Inflammatory macrophage treated with lipopolysaccharide for 4 hours (primary cell): Measurements from ENCODE around the gene ATP5ME.
"Not testable (repeated sequence)": the region's sequence is repeated elsewhere in the genome, so short reads cannot be mapped to it uniquely, and the experiment has no call there.

ENCODE experiments used
- DNase-seq: peaks from one replicate; pipeline ENCODE4 v3.0.0-alpha.2; 2020

Gene ATP5ME, protein sequence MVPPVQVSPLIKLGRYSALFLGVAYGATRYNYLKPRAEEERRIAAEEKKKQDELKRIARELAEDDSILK

DNA sequence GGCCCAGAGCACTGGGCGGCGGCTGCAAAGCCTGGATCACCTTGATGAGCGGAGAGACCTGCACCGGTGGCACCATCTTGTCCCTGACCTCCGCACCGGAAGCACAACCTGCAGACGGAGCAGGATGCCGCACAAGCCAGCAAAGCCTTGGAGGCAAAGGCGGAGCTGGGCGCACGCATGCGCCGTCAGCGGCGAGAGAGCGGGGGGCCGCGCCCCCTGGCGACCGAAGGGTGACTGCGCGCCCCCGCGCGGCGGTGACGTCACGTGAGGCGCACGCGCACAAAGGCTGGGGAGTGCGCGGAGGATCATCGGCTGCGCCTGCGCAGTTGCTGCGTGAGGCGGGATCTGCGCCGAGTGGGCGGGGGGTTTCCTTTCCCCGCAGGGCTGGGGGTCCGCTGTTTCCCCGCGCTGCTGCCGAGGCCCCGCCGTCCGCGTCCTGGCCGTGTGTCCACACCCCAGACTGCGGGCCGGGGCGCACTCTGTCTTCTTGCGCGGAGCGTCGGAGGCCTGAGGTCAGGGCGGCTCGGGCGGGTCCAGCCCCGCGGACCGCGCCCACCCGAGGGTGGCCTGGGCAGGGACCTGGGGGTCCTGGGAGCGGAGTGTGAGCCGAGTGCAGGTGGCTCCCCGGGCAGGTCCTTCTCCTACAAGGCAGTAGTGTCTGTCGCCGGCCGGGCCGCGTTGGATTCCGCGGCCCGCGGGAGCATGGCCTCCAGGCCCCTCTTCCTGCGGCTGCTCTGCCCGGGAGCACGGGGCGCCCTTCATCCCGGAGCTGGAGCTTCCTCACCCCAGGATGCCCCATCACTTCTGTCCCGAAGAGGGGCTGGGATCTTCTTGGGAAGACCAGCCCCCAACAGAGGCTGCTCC is at the start of gene ATP5ME, which contains the start of gene MYL5:
Gene ATP5ME (minus strand): TSS at position 105 of the 864 bp plus-strand sequence. CDS start 29 bp downstream, at position 76.
Gene MYL5 (plus strand): TSS at position 371 of the 864 bp plus-strand sequence. CDS start 3,485 bp downstream, outside the sequence.
- peak; percentile 95 for DNase-seq

- DNase-seq: no peak
Measured at GRCh38 chr4:722851-723360, 48.8 kb upstream of the ATP5ME start.

GRCh38 chr4:722169-722725 is 48.2 kb upstream of the ATP5ME start:
- peak; percentile 11 for DNase-seq

- no peak for DNase-seq
Measured at GRCh38 chr4:721261-722168, 47.4 kb upstream of the ATP5ME start.

GRCh38 chr4:720111-720860 is 46.2 kb upstream of the ATP5ME start:
- no peak for DNase-seq

GRCh38 chr4:718460-718859 is 44.4 kb upstream of the ATP5ME start:
- no peak for DNase-seq

GRCh38 chr4:717601-718320 is 43.7 kb upstream of the ATP5ME start:
- DNase-seq: no peak

- DNase-seq: no peak
Measured at GRCh38 chr4:714087-714486, 40.0 kb upstream of the ATP5ME start.

DNA sequence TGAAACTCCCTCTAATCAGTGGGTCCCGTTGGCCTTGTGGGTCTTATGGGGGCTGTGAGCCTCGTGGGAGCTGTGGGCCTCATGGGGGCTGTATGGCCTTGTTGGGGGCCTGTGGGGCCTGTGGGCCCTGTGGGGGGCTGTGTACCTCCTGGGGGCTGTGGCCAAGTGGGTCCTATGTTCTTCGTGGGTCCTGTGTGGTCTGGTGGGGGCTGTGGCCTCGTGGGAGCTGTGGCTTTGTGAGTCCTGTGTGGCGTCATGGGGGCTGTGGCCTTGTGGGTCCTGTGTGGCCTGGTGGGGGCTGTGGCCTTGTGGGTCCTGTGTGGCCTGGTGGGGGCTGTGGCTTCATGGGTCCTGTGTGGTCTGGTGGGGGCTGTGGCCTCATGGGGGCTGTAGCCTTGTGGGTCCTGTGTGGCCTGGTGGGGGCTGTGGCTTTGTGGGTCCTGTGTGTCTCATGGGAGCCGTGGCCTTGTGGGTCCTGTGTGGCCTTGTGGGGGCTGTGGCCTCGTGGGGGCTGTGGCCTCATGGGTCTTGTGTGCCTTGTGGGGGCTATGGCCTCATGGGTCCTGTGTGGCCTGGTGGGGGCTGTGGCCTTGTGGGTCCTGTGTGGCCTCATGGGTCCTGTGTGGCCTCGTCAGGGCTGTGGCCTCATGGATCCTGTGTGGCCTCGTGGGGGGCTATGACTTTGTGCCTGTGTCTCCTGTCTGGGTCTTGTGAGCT is 39.0 kb upstream of the ATP5ME start:
- no peak for DNase-seq

DNA sequence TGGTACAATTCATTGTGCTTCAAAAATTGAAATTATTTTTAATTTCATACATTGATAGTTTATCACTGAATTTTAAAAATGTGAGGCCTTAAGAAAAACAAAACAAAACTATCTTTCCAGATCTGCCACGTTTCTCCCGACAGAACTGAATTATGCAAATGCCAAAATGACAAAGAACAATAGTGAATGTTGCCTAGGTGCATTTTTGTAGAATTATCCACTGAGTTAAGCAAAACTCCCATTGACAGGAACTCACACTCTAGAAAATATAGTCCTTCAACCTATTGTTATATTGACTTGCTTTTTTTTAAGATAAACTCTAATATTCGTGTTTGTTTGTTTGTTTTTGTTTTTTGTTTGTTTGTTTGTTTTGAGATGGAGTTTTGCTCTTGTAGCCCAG is 38.0 kb upstream of the ATP5ME start:
- DNase-seq: no peak

- no peak for DNase-seq
Measured at GRCh38 chr4:710916-711315, 36.8 kb upstream of the ATP5ME start.

DNA sequence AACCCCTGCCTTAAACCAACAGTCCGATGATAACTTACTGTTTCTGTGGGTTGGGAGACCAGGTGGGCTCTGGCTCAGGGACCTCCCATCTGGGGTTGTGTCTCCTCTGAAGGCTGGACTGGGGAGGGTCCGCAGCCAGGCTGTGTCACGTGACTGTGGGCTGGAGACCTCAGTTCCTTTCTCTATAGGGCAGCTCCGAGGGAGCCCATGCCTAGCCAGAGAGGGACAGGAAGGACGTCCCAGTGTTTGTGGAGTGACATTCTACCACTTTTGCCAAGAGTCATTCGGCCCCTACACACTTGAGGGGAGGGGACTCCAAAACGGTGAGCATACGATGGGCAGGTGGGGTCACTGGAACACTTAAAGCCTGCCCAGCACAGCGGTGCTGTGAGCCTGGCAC is 36.0 kb upstream of the ATP5ME start:
- DNase-seq: no peak

- DNase-seq: no peak
Measured at GRCh38 chr4:709348-709747, 35.3 kb upstream of the ATP5ME start.

DNA sequence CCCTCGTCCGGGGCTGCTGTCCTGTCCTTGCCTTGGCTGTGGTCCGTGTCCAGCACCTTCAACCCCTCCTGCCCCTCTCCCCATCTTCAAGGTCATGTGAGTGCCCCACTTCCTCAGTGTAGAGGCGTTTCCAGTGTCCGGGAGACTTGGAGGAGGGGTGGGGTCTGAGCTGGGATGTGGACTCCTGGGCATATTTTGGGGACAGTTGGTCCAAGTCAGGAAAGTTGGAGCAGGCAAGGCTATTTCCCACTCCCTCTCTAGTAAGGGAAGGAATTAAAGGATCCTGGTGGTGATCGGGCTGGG is 34.5 kb upstream of the ATP5ME start:
- DNase-seq: no peak

DNA sequence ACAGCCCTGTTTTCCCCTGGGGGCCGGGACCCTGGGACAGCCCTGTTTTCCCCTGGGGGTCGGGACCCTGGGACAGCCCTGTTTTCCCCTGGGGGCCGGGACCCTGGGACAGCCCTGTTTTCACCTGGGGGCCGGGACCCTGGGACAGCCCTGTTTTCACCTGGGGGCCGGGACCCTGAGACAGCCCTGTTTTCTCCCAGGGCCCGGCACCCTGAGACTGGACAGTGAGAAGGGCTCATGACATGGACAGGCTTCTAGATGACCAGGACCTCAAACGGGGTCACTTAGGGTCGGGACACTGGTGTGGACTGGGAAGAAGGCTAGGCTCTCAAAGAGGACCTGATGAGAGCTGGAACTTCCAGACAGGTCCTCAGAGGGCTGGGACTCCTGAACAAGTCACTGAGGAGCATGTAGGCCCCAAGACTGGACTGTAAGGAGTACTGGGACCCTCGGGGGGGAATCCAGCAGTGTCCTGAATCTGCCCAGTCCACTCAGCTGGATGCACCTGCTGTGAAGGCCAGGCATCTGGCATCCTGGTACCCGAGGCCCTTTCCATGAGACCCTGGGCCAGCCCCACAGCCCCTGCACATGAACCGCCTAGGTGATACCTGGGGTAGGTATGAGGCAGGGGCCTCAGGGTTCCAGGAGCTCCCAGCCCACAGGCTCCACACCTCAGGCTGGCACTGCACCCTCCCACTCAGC is 34.0 kb upstream of the ATP5ME start:
- no peak for DNase-seq

- no peak for DNase-seq
Measured at GRCh38 chr4:706834-707598, 32.9 kb upstream of the ATP5ME start.

- not testable (repeated sequence) for DNase-seq
Measured at GRCh38 chr4:706083-706633, 32.1 kb upstream of the ATP5ME start.

DNA sequence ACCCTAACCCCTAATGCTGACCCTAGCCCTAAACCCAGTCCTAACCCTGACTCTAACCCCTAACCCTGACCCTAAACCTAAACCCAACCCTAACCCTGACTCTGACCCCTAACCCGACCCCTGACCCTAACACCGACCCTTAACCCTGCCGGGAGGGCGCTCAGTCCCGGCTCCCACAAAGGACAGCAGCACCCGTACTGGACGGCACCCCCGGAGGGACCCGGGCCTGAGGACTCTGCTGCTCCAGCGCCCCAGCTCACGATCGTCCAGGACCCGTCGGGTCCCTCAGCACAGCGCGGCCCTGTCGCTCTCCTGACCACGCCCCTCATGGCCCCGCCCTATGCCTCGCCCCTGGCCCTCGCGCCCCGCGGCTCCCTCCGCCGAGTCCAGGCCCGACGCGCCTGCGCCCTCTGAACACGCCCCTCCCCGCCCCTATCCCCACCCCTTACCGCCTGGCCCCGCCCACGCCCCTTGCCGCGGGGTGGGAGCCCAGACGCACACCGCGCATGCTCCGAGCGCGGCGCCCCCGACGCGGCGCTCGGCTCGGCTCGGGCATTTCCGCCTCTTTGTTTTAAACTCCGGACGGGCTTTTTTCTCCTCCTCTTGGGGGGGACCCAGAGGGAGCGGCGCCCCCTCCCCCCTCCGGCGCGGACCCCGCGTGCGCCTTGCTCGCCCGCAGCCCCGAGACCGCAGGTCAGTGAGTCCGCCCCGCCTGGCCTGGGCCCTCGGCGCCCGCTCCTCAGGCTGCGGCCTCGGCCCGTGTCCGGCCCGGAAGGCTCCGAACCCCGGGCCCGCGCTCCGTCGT is 31.4 kb upstream of the ATP5ME start, which contains the start of gene PCGF3:
Gene PCGF3 (plus strand): TSS at position 555 of the 805 bp plus-strand sequence. CDS start 27,849 bp downstream, outside the sequence.
- peak; percentile 98 for DNase-seq
